ENCODE data around the gene SKAP2. TPM values are rescaled to one million over a fixed set of nuclear protein-coding genes. Genes with fewer than 3 reads are reported as not detected.

Gene SKAP2
- total and polyA plus RNA-seq, 2 experiments from 2014 or later: 2.5 to 4.4 TPM

DNA sequence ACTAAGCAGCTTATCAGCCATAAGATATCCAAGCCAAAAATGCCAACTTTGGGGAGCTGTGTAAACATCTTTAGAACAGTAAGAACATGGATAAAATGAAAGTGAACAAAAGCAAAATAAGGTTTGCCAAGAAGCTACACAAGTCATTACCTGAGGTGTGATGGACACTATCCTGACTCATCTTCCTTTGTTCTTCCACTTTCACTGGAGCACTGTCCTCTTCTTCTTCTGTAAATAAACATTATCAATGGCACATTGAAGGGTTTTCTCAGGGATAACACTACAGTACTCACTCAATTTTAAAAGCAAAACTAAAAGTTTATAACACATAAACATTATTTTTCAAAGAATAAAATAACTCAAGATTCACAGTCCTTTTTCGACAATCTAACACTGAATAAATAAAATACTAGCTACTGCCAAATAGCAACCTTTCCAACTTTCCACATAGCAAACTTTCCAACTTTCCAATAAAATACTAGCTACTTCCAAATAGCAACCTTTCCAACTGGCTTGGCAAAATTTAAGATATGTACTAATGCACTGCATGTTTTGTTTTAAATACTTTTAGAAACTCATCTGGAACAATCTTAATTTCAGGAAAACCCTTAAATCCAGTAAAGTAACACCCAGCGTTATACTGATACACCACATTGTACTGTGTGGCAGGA lies 174.1 kb downstream of the SKAP2 start (continued):
- TF ChIP-seq, protein P1, sequence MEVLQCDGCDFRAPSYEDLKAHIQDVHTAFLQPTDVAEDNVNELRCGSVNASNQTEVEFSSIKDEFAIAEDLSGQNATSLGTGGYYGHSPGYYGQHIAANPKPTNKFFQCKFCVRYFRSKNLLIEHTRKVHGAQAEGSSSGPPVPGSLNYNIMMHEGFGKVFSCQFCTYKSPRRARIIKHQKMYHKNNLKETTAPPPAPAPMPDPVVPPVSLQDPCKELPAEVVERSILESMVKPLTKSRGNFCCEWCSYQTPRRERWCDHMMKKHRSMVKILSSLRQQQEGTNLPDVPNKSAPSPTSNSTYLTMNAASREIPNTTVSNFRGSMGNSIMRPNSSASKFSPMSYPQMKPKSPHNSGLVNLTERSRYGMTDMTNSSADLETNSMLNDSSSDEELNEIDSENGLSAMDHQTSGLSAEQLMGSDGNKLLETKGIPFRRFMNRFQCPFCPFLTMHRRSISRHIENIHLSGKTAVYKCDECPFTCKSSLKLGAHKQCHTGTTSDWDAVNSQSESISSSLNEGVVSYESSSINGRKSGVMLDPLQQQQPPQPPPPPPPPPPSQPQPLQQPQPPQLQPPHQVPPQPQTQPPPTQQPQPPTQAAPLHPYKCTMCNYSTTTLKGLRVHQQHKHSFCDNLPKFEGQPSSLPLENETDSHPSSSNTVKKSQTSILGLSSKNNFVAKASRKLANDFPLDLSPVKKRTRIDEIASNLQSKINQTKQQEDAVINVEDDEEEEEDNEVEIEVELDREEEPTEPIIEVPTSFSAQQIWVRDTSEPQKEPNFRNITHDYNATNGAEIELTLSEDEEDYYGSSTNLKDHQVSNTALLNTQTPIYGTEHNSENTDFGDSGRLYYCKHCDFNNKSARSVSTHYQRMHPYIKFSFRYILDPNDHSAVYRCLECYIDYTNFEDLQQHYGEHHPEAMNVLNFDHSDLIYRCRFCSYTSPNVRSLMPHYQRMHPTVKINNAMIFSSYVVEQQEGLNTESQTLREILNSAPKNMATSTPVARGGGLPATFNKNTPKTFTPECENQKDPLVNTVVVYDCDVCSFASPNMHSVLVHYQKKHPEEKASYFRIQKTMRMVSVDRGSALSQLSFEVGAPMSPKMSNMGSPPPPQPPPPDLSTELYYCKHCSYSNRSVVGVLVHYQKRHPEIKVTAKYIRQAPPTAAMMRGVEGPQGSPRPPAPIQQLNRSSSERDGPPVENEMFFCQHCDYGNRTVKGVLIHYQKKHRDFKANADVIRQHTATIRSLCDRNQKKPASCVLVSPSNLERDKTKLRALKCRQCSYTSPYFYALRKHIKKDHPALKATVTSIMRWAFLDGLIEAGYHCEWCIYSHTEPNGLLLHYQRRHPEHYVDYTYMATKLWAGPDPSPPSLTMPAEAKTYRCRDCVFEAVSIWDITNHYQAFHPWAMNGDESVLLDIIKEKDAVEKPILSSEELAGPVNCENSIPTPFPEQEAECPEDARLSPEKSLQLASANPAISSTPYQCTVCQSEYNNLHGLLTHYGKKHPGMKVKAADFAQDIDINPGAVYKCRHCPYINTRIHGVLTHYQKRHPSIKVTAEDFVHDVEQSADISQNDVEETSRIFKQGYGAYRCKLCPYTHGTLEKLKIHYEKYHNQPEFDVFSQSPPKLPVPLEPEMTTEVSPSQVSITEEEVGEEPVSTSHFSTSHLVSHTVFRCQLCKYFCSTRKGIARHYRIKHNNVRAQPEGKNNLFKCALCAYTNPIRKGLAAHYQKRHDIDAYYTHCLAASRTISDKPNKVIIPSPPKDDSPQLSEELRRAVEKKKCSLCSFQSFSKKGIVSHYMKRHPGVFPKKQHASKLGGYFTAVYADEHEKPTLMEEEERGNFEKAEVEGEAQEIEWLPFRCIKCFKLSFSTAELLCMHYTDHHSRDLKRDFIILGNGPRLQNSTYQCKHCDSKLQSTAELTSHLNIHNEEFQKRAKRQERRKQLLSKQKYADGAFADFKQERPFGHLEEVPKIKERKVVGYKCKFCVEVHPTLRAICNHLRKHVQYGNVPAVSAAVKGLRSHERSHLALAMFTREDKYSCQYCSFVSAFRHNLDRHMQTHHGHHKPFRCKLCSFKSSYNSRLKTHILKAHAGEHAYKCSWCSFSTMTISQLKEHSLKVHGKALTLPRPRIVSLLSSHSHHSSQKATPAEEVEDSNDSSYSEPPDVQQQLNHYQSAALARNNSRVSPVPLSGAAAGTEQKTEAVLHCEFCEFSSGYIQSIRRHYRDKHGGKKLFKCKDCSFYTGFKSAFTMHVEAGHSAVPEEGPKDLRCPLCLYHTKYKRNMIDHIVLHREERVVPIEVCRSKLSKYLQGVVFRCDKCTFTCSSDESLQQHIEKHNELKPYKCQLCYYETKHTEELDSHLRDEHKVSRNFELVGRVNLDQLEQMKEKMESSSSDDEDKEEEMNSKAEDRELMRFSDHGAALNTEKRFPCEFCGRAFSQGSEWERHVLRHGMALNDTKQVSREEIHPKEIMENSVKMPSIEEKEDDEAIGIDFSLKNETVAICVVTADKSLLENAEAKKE (CRISPR knock-in tag; IDR thresholded peaks at IDR 0.05): no peak
- TF ChIP-seq NANOG (IDR thresholded peaks at IDR 0.05; ENCODE audit: borderline replicate concordance): no peak

DNA sequence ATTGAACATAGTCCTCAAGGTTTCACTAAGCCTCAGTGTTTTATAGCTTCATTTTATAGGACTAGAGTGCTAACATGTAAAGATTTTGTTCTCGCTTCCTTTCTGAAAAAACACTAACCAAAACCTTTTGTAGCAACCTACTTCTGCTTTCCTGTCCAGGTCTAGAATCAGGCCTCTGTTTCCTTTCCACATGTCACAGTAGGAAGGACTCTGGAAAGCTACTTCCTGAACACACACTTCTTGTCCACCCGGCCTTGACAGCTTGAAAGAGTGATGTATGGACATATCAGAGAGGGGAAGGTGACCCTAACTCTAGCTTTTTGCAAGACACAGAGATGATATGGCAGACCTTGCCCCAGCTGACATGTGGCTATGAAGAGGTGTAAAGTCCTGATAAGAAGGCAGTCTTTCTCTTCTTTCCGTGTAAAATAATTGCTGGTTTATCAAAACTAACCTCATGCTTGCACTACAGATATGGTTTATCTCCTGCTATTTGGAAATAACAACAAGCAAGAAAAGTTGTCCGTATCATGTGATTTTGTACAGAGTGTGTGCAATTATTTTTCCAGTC lies 175.4 kb downstream of the SKAP2 start:
- H3K27me3 ChIP-seq (ENCODE audit: insufficient read depth): no peaks in the 10 kb centered on the region
- Mint-ChIP-seq H3K4me3 (no peak overlapping the region), H3K27me3 (ENCODE audit: insufficient read depth, low read depth, poor library complexity) (no peaks in the 10 kb centered on the region), H3K9me3 (no peaks in the 10 kb centered on the region), H3K36me3 (ENCODE audit: low read depth) (no peaks in the 10 kb centered on the region), H3K4me1 (peaks cover 24% of the 10 kb centered on the region), H3K27ac (no peak overlapping the region)
- no peaks in the 10 kb centered on the region for H3F3A ChIP-seq (replicated peaks; ENCODE audit: low read depth)
- no peaks in the 10 kb centered on the region for H4K20me1 ChIP-seq (replicated peaks; ENCODE audit: insufficient read depth)
- no peaks in the 10 kb centered on the region for H3K79me2 ChIP-seq (replicated peaks; ENCODE audit: insufficient read depth)
- ATAC-seq: no peak
- DNase-seq (ENCODE audit: low spot score): no peak
- peaks cover 24% of the 10 kb centered on the region for H3K4me1 ChIP-seq (ENCODE audit: insufficient read depth)
- no peak overlapping the region for H3K27ac ChIP-seq (ENCODE audit: low read depth)
- no peak overlapping the region for H2AFZ ChIP-seq
- no peaks in the 10 kb centered on the region for H3K36me3 ChIP-seq (ENCODE audit: insufficient read depth)
- H3K4me2 ChIP-seq: no peak overlapping the region
- no peak overlapping the region for H3K4me3 ChIP-seq
- H3K9me2 ChIP-seq (ENCODE audit: insufficient read depth): no peaks in the 10 kb centered on the region
- TF ChIP-seq EZH2phosphoT487 (IDR thresholded peaks at IDR 0.05; ENCODE audit: unreplicated experiment): no peak
- TF ChIP-seq, protein P2, sequence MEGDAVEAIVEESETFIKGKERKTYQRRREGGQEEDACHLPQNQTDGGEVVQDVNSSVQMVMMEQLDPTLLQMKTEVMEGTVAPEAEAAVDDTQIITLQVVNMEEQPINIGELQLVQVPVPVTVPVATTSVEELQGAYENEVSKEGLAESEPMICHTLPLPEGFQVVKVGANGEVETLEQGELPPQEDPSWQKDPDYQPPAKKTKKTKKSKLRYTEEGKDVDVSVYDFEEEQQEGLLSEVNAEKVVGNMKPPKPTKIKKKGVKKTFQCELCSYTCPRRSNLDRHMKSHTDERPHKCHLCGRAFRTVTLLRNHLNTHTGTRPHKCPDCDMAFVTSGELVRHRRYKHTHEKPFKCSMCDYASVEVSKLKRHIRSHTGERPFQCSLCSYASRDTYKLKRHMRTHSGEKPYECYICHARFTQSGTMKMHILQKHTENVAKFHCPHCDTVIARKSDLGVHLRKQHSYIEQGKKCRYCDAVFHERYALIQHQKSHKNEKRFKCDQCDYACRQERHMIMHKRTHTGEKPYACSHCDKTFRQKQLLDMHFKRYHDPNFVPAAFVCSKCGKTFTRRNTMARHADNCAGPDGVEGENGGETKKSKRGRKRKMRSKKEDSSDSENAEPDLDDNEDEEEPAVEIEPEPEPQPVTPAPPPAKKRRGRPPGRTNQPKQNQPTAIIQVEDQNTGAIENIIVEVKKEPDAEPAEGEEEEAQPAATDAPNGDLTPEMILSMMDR (conservative IDR thresholded peaks at IDR 0.05; ENCODE audit: low read depth in 2 of 2): no peak
- TF ChIP-seq NANOG (IDR thresholded peaks at IDR 0.05; ENCODE audit: borderline replicate concordance): no peak
- TF ChIP-seq EZH2 (IDR thresholded peaks at IDR 0.05; ENCODE audit: low read depth, unreplicated experiment): no peak
- no peak for TF ChIP-seq ZNF114 (CRISPR knock-in tag; IDR thresholded peaks at IDR 0.05)
- no peak for TF ChIP-seq POLR2AphosphoS5 (IDR thresholded peaks at IDR 0.05; ENCODE audit: low read depth)
- TF ChIP-seq CREB1 (CRISPR knock-in tag; IDR thresholded peaks at IDR 0.05; ENCODE audit: low read depth): no peak
- TF ChIP-seq, protein P3, sequence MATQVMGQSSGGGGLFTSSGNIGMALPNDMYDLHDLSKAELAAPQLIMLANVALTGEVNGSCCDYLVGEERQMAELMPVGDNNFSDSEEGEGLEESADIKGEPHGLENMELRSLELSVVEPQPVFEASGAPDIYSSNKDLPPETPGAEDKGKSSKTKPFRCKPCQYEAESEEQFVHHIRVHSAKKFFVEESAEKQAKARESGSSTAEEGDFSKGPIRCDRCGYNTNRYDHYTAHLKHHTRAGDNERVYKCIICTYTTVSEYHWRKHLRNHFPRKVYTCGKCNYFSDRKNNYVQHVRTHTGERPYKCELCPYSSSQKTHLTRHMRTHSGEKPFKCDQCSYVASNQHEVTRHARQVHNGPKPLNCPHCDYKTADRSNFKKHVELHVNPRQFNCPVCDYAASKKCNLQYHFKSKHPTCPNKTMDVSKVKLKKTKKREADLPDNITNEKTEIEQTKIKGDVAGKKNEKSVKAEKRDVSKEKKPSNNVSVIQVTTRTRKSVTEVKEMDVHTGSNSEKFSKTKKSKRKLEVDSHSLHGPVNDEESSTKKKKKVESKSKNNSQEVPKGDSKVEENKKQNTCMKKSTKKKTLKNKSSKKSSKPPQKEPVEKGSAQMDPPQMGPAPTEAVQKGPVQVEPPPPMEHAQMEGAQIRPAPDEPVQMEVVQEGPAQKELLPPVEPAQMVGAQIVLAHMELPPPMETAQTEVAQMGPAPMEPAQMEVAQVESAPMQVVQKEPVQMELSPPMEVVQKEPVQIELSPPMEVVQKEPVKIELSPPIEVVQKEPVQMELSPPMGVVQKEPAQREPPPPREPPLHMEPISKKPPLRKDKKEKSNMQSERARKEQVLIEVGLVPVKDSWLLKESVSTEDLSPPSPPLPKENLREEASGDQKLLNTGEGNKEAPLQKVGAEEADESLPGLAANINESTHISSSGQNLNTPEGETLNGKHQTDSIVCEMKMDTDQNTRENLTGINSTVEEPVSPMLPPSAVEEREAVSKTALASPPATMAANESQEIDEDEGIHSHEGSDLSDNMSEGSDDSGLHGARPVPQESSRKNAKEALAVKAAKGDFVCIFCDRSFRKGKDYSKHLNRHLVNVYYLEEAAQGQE (IDR thresholded peaks at IDR 0.05; ENCODE audit: unreplicated experiment): no peak

All from GM23338 (cell line).